ENCODE measurements around the gene ARPC5L.

The ARPC5L gene

DNA sequence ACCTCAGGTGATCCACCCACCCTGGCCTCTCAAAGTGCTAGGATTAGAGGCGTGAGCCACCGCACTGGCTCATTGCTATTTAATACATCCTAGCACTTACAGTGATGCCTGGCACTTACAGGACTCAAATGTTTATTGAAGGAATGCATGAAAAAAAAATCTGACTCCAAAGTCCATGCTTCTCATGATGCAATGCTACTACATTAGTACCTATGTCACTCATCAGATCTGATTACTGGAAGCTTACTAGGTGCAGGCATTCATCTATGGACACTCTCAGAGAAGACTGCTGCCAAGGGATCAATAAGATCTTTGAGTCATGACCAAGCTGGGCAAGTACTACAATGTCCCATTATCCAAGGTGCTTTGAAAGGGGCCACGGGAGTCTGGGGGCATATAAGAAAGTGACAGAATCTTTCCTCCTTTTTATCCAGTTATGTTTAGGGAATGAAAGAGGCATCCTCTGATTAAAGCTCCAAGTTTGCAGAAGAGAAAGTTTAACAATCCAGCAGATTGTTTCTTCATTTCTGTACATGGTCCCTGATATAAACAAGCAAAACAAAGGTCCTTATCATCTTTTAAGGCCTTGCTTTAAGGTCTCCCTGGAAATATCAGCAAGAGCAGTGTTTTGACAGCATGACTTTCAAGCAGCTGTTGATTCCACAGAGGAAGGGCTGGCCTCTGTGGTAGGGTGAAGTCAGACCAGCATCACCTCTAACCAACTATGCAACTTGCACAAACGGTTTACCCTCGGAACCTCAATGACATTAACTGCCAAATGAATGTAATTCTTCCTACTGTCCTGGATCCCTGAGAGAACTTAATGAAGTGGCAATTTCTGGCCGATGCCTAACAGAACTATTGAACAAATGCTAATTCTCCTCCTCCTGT, 35.9 kb downstream of the ARPC5L start:
- TF ChIP-seq, protein P1, sequence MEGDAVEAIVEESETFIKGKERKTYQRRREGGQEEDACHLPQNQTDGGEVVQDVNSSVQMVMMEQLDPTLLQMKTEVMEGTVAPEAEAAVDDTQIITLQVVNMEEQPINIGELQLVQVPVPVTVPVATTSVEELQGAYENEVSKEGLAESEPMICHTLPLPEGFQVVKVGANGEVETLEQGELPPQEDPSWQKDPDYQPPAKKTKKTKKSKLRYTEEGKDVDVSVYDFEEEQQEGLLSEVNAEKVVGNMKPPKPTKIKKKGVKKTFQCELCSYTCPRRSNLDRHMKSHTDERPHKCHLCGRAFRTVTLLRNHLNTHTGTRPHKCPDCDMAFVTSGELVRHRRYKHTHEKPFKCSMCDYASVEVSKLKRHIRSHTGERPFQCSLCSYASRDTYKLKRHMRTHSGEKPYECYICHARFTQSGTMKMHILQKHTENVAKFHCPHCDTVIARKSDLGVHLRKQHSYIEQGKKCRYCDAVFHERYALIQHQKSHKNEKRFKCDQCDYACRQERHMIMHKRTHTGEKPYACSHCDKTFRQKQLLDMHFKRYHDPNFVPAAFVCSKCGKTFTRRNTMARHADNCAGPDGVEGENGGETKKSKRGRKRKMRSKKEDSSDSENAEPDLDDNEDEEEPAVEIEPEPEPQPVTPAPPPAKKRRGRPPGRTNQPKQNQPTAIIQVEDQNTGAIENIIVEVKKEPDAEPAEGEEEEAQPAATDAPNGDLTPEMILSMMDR (IDR thresholded peaks at IDR 0.05) = no peak

- TF ChIP-seq, protein P1 (IDR thresholded peaks at IDR 0.05) = no peak
Measured at GRCh38 chr9:124899845-124900244, 37.9 kb downstream of the ARPC5L start.

DNA sequence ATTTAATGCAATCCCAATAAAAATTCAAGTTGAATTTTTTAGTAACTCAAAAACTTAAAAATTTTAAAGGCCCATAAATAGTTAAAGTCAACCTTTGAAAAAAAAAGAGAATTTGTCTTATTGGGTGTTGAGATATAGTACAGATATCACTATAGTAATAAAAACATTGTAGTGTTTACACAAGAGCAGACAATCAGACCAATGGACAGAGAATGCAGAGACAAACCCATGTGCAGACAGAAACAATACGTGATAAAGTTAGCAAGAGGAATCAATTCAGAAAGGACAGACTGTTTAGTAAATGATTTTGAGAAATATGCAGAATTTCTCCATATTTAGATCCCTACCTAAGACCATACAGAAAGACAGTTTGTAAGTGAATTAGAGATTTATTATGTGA, 45.0 kb downstream of the ARPC5L start:
- TF ChIP-seq, protein P1 (IDR thresholded peaks at IDR 0.05) = no peak

DNA sequence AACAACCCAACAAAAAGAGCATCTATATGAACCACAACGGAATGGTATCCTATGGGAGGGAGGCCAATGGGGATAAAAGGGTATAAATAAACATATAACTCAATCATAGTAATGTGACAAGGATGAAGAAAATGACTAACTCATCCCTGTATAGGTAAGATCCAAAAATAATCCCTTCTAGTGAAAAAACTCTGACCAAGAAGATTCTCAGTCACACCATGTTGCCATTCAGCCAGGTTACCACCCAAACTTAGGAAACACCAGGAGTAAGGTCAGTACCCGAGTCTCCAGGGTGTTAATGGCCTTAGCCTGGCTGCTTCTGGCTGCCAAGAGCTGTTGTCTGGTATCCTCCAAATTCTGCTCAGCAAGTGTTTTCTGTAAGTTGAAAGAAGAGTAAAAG, 46.2 kb downstream of the ARPC5L start:
- TF ChIP-seq, protein P1 (IDR thresholded peaks at IDR 0.05) = no peak

DNA sequence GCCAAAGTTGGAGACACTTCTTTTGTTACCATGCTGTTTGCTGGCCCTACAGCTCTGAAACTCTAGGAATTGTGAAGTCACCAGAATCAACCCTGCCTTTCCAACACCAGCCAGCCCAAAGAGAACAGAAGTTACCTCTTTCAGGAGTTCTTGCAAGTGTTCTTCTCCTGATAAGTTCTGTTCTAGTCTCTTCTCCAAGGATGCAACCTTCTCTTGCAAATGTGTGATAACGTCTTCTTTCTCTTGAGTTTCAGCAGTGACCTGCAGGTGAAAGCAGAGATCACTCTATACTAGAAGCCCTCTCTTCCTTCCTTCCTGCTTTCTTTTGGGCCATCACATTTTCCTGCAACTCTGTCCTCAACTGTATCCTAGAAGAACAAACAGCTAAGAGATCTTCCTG, 49.8 kb downstream of the ARPC5L start:
- TF ChIP-seq, protein P1 (IDR thresholded peaks at IDR 0.05) = no peak

GRCh38 chr9:124913378-124913777, 51.4 kb downstream of the ARPC5L start:
- TF ChIP-seq, protein P1 (IDR thresholded peaks at IDR 0.05) = no peak

DNA sequence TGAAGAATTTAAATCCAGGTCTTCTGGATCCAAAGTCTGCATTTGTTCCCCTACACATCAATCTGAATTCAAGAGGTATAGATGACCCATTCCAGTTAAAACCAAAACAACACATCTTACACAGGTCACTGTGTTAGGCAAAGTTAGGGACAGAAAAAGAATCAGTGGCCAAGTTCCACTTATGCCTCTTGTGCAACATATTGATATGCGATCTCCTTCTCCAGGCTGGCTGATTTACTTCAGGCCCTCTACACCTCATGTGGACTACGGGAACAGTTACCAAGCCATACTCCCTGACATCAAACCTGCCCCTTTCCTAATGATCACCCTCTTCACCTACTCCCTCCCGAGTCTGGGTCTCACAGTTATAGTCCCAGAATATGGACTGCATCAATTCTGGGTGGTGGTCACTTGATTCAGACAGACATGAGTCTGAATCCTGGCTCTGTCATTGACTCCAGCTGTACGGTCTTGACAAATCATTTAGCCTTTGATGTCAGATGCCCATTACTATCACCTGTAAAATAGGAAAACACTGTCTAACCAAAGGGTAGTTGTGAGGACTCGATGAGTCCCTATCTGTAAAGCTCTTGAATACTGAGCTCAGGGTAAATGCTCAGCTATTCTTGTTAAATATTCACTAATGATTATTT, 52.9 kb downstream of the ARPC5L start:
- TF ChIP-seq, protein P1 (IDR thresholded peaks at IDR 0.05) = no peak
